GM19395 (cell line): ENCODE measurements around the gene DOLPP1.

Experiments used
- ATAC-seq: cut with Tn5 transposase; IDR thresholded peaks from one replicate; pipeline ENCODE4 v1.9.1; 2021; ENCODE audit warnings: mild to moderate bottlenecking, moderate library complexity; ENCODE audit not compliant: unreplicated experiment

Gene DOLPP1

GRCh38 chr9:129093602-129094386, 12.9 kb downstream of the DOLPP1 start:
- no peak for ATAC-seq

DNA sequence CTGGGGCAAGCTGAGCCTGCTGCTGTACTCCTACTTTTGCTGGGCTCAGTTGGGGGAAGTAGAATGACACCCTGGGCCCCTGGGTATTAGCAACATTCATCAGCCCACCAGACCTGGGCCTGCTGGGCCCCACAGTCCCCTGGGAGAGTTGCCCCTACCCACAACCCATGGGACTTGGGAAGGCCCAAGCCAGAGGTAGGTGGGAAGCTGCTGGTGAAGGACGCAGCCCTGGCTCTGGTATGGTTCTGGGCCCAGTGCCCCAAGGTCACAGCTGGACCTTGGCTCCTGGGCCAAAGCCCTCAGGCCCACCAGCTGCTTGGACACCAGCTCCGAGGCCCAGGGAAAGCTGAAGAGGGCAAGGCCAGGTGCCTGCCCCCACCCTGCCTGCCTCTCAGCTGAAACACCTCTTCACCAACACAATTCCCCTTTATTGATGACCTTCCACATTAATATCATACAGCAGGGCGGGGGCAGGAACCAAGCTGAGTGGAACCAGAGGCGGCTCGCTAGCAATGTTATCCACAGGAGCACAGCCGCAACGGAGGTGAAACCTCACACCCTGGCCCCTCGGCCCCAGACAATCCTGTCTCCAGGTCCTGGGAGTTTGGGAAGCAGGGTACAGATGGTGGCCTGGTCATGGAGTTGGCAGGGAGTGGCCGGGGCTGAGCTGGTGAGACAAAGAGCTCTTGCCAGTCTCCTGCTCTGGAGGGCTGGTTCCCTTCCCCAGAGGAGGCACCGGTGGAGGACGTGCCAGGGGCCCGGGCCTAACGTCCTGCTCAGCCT, 13.7 kb downstream of the DOLPP1 start:
- no peak for ATAC-seq

- no peak for ATAC-seq
Observed at GRCh38 chr9:129095170-129095667, 14.3 kb downstream of the DOLPP1 start.

DNA sequence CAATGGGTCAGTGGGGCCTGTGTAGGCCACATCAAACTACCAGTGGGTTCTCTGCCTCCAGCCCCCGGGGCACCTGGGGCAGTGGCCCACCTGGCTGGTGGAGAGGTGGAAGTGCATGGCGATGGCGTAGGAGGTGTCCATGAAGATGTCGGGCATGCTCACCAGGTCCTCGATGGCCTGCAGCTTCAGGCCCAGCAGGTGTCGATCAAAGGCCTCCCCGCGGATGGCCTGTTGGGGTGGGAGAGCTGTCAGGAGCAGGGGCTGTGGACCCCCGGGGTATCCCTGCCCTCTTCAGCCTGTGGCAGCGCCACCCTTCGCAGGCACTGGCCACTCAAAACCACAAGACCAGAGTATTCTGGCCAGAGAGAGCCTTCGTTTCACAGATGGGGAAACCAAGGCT, 15.0 kb downstream of the DOLPP1 start:
- ATAC-seq, result no peak

- no peak for ATAC-seq
Observed at GRCh38 chr9:129097671-129098306, 16.9 kb downstream of the DOLPP1 start.

DNA sequence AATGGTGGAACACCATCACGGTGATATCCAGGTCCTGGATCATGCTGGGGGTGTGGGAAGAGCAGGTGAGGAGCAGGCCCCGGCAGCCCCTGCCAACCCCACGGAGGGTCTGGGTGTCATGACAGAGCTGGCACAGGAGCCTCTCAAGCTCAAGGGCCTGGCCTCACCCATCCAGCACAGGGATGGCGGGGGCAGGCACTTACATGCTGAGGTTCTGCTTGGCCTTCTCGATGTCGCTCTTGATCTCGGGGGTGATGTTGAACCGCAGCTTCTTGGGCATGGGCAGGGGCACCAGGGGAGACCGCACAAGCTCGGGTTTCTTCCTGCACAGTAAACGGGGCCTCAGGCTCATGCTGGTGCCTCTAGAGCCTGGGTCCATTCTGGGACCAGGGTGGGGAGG, 17.4 kb downstream of the DOLPP1 start:
- no peak for ATAC-seq

GRCh38 chr9:129100383-129101169, 19.7 kb downstream of the DOLPP1 start:
- no peak for ATAC-seq

DNA sequence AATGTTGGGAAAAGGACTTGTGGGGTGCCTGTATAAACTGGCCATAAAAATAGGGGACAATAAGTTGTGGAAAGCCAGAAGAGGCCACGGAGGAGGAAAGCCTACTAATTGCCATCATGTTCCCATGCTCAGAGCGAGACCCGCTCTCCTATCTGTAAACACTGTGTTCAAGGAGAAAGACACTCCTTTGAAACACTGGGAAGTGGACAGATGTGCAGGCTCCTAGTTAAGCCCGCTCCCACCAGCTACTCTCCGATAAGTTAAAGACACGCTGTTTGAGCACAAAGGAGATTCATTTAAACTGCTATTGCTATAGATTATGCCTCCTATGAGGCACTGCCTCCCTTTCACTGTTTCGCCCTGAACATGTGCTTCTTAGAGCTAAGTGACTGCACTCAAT, 20.4 kb downstream of the DOLPP1 start:
- no peak for ATAC-seq

GRCh38 chr9:129102095-129102525, 21.2 kb downstream of the DOLPP1 start:
- ATAC-seq, result no peak

GRCh38 chr9:129102791-129103594, 22.1 kb downstream of the DOLPP1 start:
- ATAC-seq, result no peak

DNA sequence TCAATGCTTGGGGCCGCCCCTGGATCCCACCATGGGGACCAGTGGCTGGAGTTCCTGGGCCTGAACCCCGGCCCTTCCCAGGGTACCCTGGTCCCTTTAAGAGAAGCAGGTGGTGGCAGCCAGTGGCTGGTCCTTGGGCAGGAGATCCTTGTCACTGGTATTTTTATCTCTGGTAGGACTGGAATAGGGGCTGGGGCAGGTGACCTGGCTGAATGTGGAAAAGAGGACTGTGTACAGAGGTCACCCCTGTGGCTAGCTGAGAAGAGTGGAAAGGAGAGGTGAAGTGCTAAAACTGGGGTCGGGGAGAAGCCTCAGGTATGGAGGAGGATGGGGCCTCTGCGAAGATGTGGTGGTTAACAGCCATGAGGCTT, 22.7 kb downstream of the DOLPP1 start:
- no peak for ATAC-seq

DNA sequence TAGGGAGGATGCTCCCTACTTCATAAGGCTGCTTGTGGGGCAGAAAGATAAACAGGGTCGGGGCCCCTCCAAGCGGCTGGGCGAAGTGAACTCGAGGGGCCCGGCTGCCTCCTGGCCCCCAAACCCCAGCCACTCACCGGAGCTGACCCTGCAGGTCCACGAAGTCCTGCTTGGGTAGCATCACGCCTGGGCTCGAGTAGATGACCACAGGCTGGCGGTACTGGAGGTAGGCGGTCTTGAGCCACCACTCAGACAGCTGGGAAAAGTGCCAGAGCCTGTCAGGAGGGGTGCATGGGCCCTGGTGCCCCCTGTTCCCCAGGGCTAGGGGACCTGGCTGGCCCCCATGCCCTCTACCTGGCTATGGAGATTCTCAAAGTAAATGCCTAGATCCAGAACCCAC, 23.1 kb downstream of the DOLPP1 start:
- ATAC-seq, result no peak

GRCh38 chr9:129105857-129106694, 25.2 kb downstream of the DOLPP1 start:
- no peak for ATAC-seq

DNA sequence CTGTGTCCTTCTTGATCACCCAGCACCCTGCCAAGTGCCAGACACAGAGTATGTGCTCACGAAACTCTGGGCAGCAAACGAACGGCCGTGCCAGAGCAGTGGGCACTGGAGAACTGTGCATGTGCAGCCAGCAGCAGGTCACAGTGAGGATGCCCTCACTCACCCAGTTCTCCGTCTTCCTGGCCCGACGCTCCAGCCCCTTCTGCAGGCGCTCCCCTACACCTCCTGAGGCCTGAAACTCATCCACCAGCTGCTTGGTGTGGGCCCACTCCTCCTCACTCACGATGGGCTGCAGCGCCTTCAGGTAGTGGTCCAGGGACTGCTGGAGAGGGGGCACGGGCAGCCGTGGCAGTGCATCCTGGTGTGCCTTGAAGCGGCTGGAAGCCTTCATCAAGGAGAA, 26.7 kb downstream of the DOLPP1 start:
- ATAC-seq, result no peak

- no peak for ATAC-seq
Observed at GRCh38 chr9:129108083-129108804, 27.3 kb downstream of the DOLPP1 start.

GRCh38 chr9:129108805-129109536, 28.1 kb downstream of the DOLPP1 start:
- no peak for ATAC-seq

- ATAC-seq, result no peak
Observed at GRCh38 chr9:129109537-129109903, 28.6 kb downstream of the DOLPP1 start.
